SK-N-SH (cell line): ENCODE results near the gene EIF5. TPM values are rescaled to one million over a fixed set of nuclear protein-coding genes. Genes with fewer than 3 reads are reported as not detected.
A peak's percentile ranks its signal among the peaks of the same experiment; 100 is the strongest.

ENCODE experiments used
- CTCF ChIA-PET: fragments of 300-600, 350-600 bp; formaldehyde crosslinking; extraction: SDS; loops from one replicate; lab custom pipeline; 2021; lab: Yijun Ruan, JAX
- POLR2A ChIA-PET: fragments of 350-600 bp; sonication (Branson Sonifier 250); formaldehyde crosslinking; extraction: SDS; loops from one replicate; lab custom pipeline; 2020; ENCODE audit warnings: antibody characterized with exemption, inconsistent platforms; lab: Yijun Ruan, JAX
- DNase-seq: peaks from one replicate; pipeline ENCODE4 v3.0.0; 2012
- H2AFZ ChIP-seq: fragments of 200-600 bp; sonication (generic); 2 replicates; pipeline ENCODE4 v1.8.1; 2016; ENCODE audit warnings: antibody characterized with exemption, mild to moderate bottlenecking, low read depth
- H3F3A ChIP-seq: fragments of 200-600 bp; sonication (generic); replicated peaks from 2 replicates; pipeline ENCODE3; 2016; ENCODE audit warnings: antibody characterized with exemption, mild to moderate bottlenecking; ENCODE audit not compliant: insufficient read depth
- H3K27ac ChIP-seq, 2 experiments: fragments of 200-500 bp in 1 of 2; fragments of 200-600 bp in 1 of 2; sonication (Bioruptor generic) in 1 of 2; sonication (generic), shearing (Covaris generic) in 1 of 2; 2 replicates each; pipeline versions ENCODE4 v1.5.1 to v1.6.1; 2014 to 2016; ENCODE audit warnings: low read depth in 2 of 2, inconsistent platforms in 1 of 2, low read length in 1 of 2, mild to moderate bottlenecking in 1 of 2, mixed read lengths in 1 of 2
- H3K27me3 ChIP-seq: fragments of 200-600 bp; sonication (generic), shearing (Covaris generic); 2 replicates; pipeline ENCODE4 v1.6.1; 2016; ENCODE audit warnings: mixed run types; ENCODE audit not compliant: insufficient read depth
- H3K36me3 ChIP-seq, 2 experiments: fragments of 200-500 bp in 1 of 2; fragments of 200-600 bp in 1 of 2; sonication (Bioruptor generic) in 1 of 2; sonication (generic) in 1 of 2; replicated peaks in 1 of 2; 2 replicates each; pipeline versions ENCODE3 to v1.5.1; 2014 to 2016; ENCODE audit warnings: low read length in 1 of 2, mild to moderate bottlenecking in 1 of 2; ENCODE audit not compliant: insufficient read depth in 2 of 2, control insufficient read depth in 1 of 2
- H3K4me1 ChIP-seq, 2 experiments: fragments of 200-500 bp in 1 of 2; fragments of 200-600 bp in 1 of 2; sonication (Bioruptor generic) in 1 of 2; sonication (generic), shearing (Covaris generic) in 1 of 2; 2 replicates each; pipeline versions ENCODE4 v1.5.1 to v1.6.1; 2014 to 2016; ENCODE audit warnings: low read depth in 1 of 2, low read length in 1 of 2, mixed run types in 1 of 2; ENCODE audit not compliant: insufficient read depth in 2 of 2, control insufficient read depth in 1 of 2
- H3K4me2 ChIP-seq: fragments of 200-600 bp; sonication (generic), shearing (Covaris generic); 2 replicates; pipeline ENCODE4 v1.6.1; 2017; ENCODE audit warnings: mixed run types
- H3K4me3 ChIP-seq, 2 experiments: fragments of 200-500 bp in 1 of 2; fragments of 200-600 bp in 1 of 2; sonication (Bioruptor generic) in 1 of 2; sonication (generic), shearing (Covaris generic) in 1 of 2; 2 replicates each; pipeline versions ENCODE4 v1.5.1 to v1.8.1; 2014 to 2016; ENCODE audit warnings: low read depth in 2 of 2, inconsistent platforms in 1 of 2, low read length in 1 of 2, mild to moderate bottlenecking in 1 of 2, mixed read lengths in 1 of 2, moderate library complexity in 1 of 2
- H3K79me2 ChIP-seq: fragments of 200-600 bp; sonication (generic); 2 replicates; pipeline ENCODE4 v1.8.1; 2017; ENCODE audit warnings: mild to moderate bottlenecking; ENCODE audit not compliant: insufficient read depth
- H3K9ac ChIP-seq: fragments of 200-600 bp; sonication (generic); 2 replicates; pipeline ENCODE4 v1.6.1; 2017; ENCODE audit warnings: mixed run types
- H3K9me2 ChIP-seq: fragments of 200-600 bp; sonication (generic); 2 replicates; pipeline ENCODE4 v1.6.1; 2017; ENCODE audit warnings: mixed run types
- H3K9me3 ChIP-seq: fragments of 200-600 bp; sonication (generic); 2 replicates; pipeline ENCODE4 v1.6.1; 2017; ENCODE audit warnings: mixed run types, mild to moderate bottlenecking, moderate library complexity
- H4K20me1 ChIP-seq: fragments of 200-600 bp; sonication (generic); 2 replicates; pipeline ENCODE4 v1.6.1; 2017; ENCODE audit warnings: mild to moderate bottlenecking, mixed run types; ENCODE audit not compliant: insufficient read depth
- ELF1 ChIP-seq: IDR thresholded peaks from 2 replicates; pipeline ENCODE4 v1.4.0; 2012
- EP300 ChIP-seq, 2 experiments: IDR thresholded peaks; 2 replicates each; pipeline versions ENCODE4 v1.4.0 to v1.6.1; 2012; ENCODE audit warnings: borderline replicate concordance in 1 of 2, low read depth in 1 of 2, low read length in 1 of 2
- FOSL2 ChIP-seq: IDR thresholded peaks from 2 replicates; pipeline ENCODE4 v1.4.0; 2012; ENCODE audit warnings: low read depth, mild to moderate bottlenecking, moderate library complexity, borderline replicate concordance
- FOXM1 ChIP-seq: IDR thresholded peaks from 2 replicates; pipeline ENCODE4 v1.4.0; 2012; ENCODE audit warnings: low read depth, mild to moderate bottlenecking
- GABPA ChIP-seq: IDR thresholded peaks from 2 replicates; pipeline ENCODE4 v1.4.0; 2012; ENCODE audit warnings: low read depth, mild to moderate bottlenecking
- JUND ChIP-seq: IDR thresholded peaks from 2 replicates; pipeline ENCODE4 v1.4.0; 2012
- MXI1 ChIP-seq: IDR thresholded peaks from 2 replicates; pipeline ENCODE4 v1.6.1; 2012; ENCODE audit warnings: mild to moderate bottlenecking, low read depth, low read length, improper control_type of control experiment
- NRF1 ChIP-seq: IDR thresholded peaks from 2 replicates; pipeline ENCODE4 v1.6.1; 2012; ENCODE audit warnings: low read depth, mild to moderate bottlenecking, low read length
- RCOR1 ChIP-seq: fragments of 150-350 bp; IDR thresholded peaks from 2 replicates; pipeline ENCODE4 v1.6.1; 2017; ENCODE audit warnings: antibody characterized with exemption, low read length
- RFX5 ChIP-seq: IDR thresholded peaks from 2 replicates; pipeline ENCODE4 v1.6.1; 2012; ENCODE audit warnings: mild to moderate bottlenecking, improper control_type of control experiment, low read length
- SIN3A ChIP-seq: IDR thresholded peaks from 2 replicates; pipeline ENCODE4 v1.6.1; 2012; ENCODE audit warnings: low read depth, mild to moderate bottlenecking, low read length, moderate library complexity, borderline replicate concordance
- TCF12 ChIP-seq: IDR thresholded peaks from 2 replicates; pipeline ENCODE4 v1.4.0; 2012
- TEAD4 ChIP-seq: IDR thresholded peaks from 2 replicates; pipeline ENCODE4 v1.4.0; 2012; ENCODE audit warnings: mild to moderate bottlenecking, borderline replicate concordance; ENCODE audit not compliant: insufficient read depth
- WGBS: methylation state at CpG from one replicate; pipeline ENCODE4 v1.1.6; 2017; ENCODE audit warnings: low lambda C conversion rate; 5-methylcytosine and 5-hydroxymethylcytosine counted together
- polyA plus RNA-seq, 3 experiments: library from polyadenylated mRNA; depleted of rRNA; stranded (reverse); fragments of >200 nt; gene quantifications; 2 replicates each; pipeline ENCODE4 v1.2.3, GENCODE V29; 2012
- TF ChIP-seq, protein P1 (sequence below): fragments of 200-600 bp; sonication (generic); IDR thresholded peaks from 2 replicates; pipeline ENCODE4 v1.6.1; 2017; ENCODE audit warnings: antibody characterized with exemption, mild to moderate bottlenecking, moderate library complexity
- TF ChIP-seq, protein P2 (sequence below): IDR thresholded peaks from 2 replicates; pipeline ENCODE4 v1.4.0; 2012; ENCODE audit warnings: low read depth, borderline replicate concordance

Gene EIF5
- polyA plus RNA-seq, 1 of the 3 experiments (the other 2 are of a cell fraction): 127 TPM

DNA sequence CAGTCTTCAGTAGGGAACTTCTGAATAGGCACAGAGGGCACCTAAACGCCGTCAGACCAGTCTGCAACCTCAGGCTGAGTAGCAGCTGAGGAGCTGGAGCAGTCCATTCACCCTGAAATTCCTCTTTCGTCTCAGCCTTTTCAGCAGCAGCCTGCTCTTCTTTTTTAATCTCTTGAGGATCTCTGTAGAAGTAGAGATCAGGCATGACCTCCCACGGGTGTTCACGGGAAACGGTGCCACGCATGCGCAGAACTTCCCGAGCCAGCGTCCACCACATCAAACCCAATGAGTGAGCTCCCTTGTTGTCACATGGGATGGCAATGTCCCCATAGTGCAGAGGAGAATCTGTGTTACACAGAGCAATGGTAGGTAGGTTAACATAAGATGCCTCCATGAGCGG lies 40.1 kb downstream of the EIF5 start (continued):
- TF ChIP-seq, protein P1, sequence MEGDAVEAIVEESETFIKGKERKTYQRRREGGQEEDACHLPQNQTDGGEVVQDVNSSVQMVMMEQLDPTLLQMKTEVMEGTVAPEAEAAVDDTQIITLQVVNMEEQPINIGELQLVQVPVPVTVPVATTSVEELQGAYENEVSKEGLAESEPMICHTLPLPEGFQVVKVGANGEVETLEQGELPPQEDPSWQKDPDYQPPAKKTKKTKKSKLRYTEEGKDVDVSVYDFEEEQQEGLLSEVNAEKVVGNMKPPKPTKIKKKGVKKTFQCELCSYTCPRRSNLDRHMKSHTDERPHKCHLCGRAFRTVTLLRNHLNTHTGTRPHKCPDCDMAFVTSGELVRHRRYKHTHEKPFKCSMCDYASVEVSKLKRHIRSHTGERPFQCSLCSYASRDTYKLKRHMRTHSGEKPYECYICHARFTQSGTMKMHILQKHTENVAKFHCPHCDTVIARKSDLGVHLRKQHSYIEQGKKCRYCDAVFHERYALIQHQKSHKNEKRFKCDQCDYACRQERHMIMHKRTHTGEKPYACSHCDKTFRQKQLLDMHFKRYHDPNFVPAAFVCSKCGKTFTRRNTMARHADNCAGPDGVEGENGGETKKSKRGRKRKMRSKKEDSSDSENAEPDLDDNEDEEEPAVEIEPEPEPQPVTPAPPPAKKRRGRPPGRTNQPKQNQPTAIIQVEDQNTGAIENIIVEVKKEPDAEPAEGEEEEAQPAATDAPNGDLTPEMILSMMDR: no peak
- TF ChIP-seq NRF1 (peak; percentile 63; the same call in 1 of the 2 replicates), GABPA (no peak), TEAD4 (no peak), ELF1 (no peak), FOXM1 (no peak), RCOR1 (no peak)
- TF ChIP-seq, protein P2, sequence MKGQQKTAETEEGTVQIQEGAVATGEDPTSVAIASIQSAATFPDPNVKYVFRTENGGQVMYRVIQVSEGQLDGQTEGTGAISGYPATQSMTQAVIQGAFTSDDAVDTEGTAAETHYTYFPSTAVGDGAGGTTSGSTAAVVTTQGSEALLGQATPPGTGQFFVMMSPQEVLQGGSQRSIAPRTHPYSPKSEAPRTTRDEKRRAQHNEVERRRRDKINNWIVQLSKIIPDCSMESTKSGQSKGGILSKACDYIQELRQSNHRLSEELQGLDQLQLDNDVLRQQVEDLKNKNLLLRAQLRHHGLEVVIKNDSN: no peak

DNA sequence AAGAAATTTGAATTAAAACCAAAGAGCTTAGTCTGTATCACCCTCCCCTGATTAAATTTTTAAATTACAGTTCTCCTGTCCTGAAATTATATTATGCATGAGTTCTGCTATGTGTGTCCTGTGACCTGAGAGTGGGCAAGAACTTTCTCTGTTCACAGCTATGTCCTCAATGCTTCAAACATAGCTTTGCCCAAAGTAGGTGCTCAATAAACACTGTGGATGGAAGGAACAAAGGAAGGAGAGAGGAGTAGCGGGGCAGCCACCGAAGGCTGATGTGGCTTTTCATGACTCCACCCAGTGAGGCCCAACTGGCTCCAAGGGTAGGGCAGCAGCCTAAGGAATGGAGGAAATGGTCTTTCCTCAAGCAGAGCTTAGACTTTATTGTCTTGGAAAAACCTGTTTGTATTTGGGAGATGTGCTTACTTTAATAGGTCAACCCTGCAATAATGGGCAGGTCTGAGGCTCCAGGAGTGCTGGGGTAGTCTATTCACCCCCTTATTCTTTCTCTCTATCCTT lies 43.5 kb downstream of the EIF5 start:
- POLR2A ChIA-PET: no interaction called here
- 100% methylated on average over 2 of the region's 2 CpGs for WGBS
- H3K9me3 ChIP-seq: no peaks in the 10 kb centered on the region
- CTCF ChIA-PET: interaction anchor here (0.7 to 6.4 kb wide), 4 partner anchors 13 to 273 kb away, joined by 3 to 48 read pairs (median 6); no protein-coding TSS in a partner anchor
- H3K27me3 ChIP-seq: no peaks in the 10 kb centered on the region
- no peaks in the 10 kb centered on the region for H3K36me3 ChIP-seq
- DNase-seq: no peak
- H2AFZ ChIP-seq: no peak overlapping the region
- H3K9ac ChIP-seq: no peak overlapping the region
- TF ChIP-seq FOSL2: no peak
- TF ChIP-seq NRF1: no peak
- no peak for TF ChIP-seq EP300 (IDR thresholded peaks at IDR 0.05; ENCODE audit: borderline replicate concordance in 1 of 2, low read depth in 1 of 2, low read length in 1 of 2)
- no peak for TF ChIP-seq MXI1
- H3K4me3 ChIP-seq: no peak overlapping the region
- H3K9me2 ChIP-seq: no peaks in the 10 kb centered on the region
- H3K4me1 ChIP-seq: peaks cover 2 to 6% of the 10 kb centered on the region in 2 experiments; a peak in 2 of 4 replicates
- peaks cover 10% of the 10 kb centered on the region for H3F3A ChIP-seq
- H3K79me2 ChIP-seq: no peaks in the 10 kb centered on the region
- H3K27ac ChIP-seq: no peak overlapping the region
- H4K20me1 ChIP-seq: no peaks in the 10 kb centered on the region
- no peak overlapping the region for H3K4me2 ChIP-seq

DNA sequence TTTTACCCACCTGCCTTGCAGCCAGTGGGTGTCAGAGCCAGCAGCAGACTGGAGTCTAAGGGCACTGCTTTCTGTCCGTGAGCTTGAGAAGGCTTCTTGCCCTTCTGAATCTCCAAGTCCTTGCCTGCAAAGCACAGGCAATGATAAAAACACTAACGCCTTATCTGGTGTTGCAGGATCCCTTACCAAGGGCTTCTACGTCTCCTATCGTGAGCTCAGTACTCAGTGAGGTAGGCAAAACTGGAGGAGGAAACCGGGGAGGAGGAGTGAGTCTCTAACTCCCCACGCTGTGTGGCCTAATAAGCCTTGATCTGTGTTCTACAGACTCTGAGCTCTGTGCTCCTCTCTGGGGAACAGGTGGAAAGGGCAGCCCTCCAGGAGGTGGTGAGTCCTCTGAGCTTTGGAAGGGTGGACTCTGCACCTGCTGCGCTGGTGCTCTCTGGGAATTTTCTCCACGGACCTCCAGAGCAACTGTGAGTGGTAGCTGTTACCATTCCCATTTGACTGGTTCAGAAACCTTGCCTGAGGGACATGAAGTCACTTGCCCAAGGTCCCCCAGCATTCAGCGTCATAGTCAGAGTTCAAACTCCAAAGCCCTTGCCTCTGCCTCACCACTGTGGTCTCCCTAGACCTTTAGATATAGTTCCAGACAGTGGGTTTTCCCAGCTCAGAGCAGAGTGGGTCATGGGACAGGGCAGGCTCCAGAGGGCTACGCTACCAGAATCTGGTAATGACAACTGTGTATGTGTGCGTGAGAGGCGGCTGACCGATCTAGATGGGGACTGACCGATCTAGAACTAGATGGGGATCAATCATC lies 44.2 kb downstream of the EIF5 start:
- POLR2A ChIA-PET: no interaction called here
- DNase-seq: no peak
- no peaks in the 10 kb centered on the region for H3K36me3 ChIP-seq
- CTCF ChIA-PET: interaction anchor here (0.9 to 6.4 kb wide), 4 partner anchors 12 to 273 kb away, joined by 3 to 48 read pairs (median 6); no protein-coding TSS in a partner anchor
- WGBS: 68% methylated on average over 12 of the region's 14 CpGs
- peaks cover 4% of the 10 kb centered on the region for H3F3A ChIP-seq
- no peak overlapping the region for H3K4me2 ChIP-seq
- H3K4me1 ChIP-seq: peaks cover 0 to 3% of the 10 kb centered on the region in 2 experiments; a peak in 1 of 4 replicates
- no peak overlapping the region for H3K9ac ChIP-seq
- TF ChIP-seq FOXM1: no peak
- TF ChIP-seq JUND: no peak
- no peak for TF ChIP-seq RCOR1
- TF ChIP-seq, protein P2: no peak
- no peak for TF ChIP-seq SIN3A
- no peak for TF ChIP-seq ELF1
- TF ChIP-seq EP300 (IDR thresholded peaks at IDR 0.05; ENCODE audit: borderline replicate concordance in 1 of 2, low read depth in 1 of 2, low read length in 1 of 2): no peak
- TF ChIP-seq RFX5: no peak
- TF ChIP-seq TCF12: no peak
- H3K27me3 ChIP-seq: no peaks in the 10 kb centered on the region
- no peak overlapping the region for H2AFZ ChIP-seq
- no peaks in the 10 kb centered on the region for H3K9me3 ChIP-seq
- no peaks in the 10 kb centered on the region for H4K20me1 ChIP-seq
- H3K4me3 ChIP-seq: no peak overlapping the region
- no peak overlapping the region for H3K27ac ChIP-seq
- H3K79me2 ChIP-seq: no peaks in the 10 kb centered on the region
- no peaks in the 10 kb centered on the region for H3K9me2 ChIP-seq
